ENCODE results near the gene GRB2.
"Not testable (repeated sequence)": the region's sequence is repeated elsewhere in the genome, so short reads cannot be mapped to it uniquely, and the experiment has no call there.

The GRB2 gene

DNA sequence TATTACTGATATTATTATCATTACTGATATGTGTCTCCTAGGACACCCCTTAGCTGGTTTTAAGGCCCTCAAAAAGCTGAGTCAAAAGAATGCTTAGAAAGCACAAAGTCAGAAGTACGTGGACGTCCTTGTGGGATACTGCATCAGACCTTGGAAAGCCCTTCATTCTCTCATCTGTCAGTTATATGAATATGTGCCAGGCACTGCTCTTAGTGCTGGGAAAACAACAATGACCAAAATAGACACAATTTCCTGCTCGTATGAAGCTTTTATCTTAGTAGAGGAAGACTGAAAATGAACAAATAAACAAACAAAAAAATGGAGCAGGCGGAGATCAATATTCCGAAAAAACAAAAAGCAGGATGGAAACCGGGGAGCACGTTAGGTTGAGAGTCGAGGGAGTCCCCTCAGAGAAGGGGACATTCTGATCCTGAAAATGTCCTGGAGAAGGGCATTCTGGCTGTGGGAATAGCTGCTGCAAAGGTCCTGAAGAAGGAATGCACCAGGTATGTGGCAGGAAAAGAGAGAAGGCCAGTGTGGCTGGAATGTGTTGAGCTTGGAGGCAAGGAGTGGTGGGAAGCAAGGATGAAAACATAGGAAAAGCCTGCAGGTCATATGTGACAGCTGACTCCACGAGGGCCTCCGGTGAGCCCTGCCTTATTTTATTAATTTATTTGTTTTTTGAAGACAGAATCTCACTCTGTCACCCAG is 35.4 kb upstream of the GRB2 start:
- H4K8ac ChIP-seq (ENCODE audit: low read depth, low read length) = no peak overlapping the region
- H3K14ac ChIP-seq (ENCODE audit: low read length) = no peak overlapping the region

DNA sequence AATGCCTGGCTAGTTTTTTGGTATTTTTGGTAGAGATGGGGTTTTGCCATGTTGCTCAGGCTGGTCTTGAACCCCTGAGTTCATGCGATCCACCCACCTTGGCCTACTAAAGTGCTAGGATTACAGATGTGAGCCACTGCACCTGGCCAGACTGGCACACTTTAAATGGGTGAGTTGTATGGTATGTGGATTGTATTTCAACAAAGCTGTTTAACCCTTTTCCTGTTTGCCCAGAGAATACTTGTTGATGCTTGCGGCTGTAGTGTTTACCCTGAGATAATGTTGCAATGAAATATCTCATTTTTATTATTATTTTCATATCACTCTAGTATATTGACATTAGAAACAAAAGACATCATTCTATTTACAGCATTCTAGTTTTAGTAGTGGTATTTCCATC is 33.8 kb upstream of the GRB2 start:
- Histone ChIP-seq H3K14ac (ENCODE audit: low read length) (no peak overlapping the region), H4K8ac (ENCODE audit: low read depth, low read length) (no peak overlapping the region), H3K4me1 (ENCODE audit: control insufficient read depth in 2 of 2, insufficient read depth in 1 of 2, low read depth in 1 of 2, low read length in 2 of 2) (peaks cover 0 to 9% of the 10 kb centered on the region in 2 donors), H3K9ac (ENCODE audit: low read depth, low read length, poor library complexity) (no peak overlapping the region), H3K4ac (ENCODE audit: low read length) (no peak overlapping the region), H3K79me1 (ENCODE audit: low read depth, low read length) (no peaks in the 10 kb centered on the region), H3K27ac (replicated peaks; ENCODE audit: low read length) (no peak overlapping the region), H2AK5ac (ENCODE audit: low read depth, low read length) (no peak overlapping the region), H3K4me3 (ENCODE audit: low read length in 2 of 2) (no peak overlapping the region), H3K23ac (ENCODE audit: low read depth, low read length, poor library complexity) (no peak overlapping the region), H4K91ac (ENCODE audit: low read depth, low read length, poor library complexity) (no peak overlapping the region), H2BK120ac (ENCODE audit: low read depth, low read length) (no peak overlapping the region), H3K4me2 (ENCODE audit: insufficient read depth, low read length, poor library complexity, severe bottlenecking) (no peak overlapping the region), H2BK15ac (ENCODE audit: low read length) (no peak overlapping the region), H2BK5ac (ENCODE audit: low read length) (no peak overlapping the region), H2BK12ac (ENCODE audit: low read length) (no peak overlapping the region), H3K36me3 (replicated peaks in 1 of 2; ENCODE audit: control insufficient read depth in 2 of 2, insufficient read depth in 2 of 2, low read length in 2 of 2) (no peaks in the 10 kb centered on the region), H3K18ac (ENCODE audit: low read length) (no peak overlapping the region), H3K9me3 (replicated peaks in 1 of 2; ENCODE audit: control insufficient read depth in 2 of 2, insufficient read depth in 1 of 2, low read depth in 1 of 2, low read length in 2 of 2) (no peaks in the 10 kb centered on the region), H2AFZ (ENCODE audit: low read length) (no peak overlapping the region), H3K27me3 (ENCODE audit: control insufficient read depth in 3 of 3, insufficient read depth in 3 of 3, low read depth in 1 of 3, low read length in 3 of 3) (no peaks in the 10 kb centered on the region)
- DNase-seq (ENCODE audit: low spot score) = no peak
- WGBS, 2 donors (ENCODE audit: extremely low coverage in 2 of 2, insufficient read length in 2 of 2, insufficient replicate concordance in 1 of 2) = no CpG with 5 or more reads among the region's 2 CpGs

More for the DNA sequence above, 35.4 kb upstream of the GRB2 start:
- Histone ChIP-seq H3K18ac (ENCODE audit: low read length) (no peak overlapping the region), H2BK5ac (ENCODE audit: low read length) (no peak overlapping the region), H4K91ac (ENCODE audit: low read depth, low read length, poor library complexity) (no peak overlapping the region), H3K9ac (ENCODE audit: low read depth, low read length, poor library complexity) (no peak overlapping the region), H3K36me3 (replicated peaks in 1 of 2; ENCODE audit: control insufficient read depth in 2 of 2, insufficient read depth in 2 of 2, low read length in 2 of 2) (no peaks in the 10 kb centered on the region), H3K4me2 (ENCODE audit: insufficient read depth, low read length, poor library complexity, severe bottlenecking) (no peak overlapping the region), H3K23ac (ENCODE audit: low read depth, low read length, poor library complexity) (no peak overlapping the region), H2AK5ac (ENCODE audit: low read depth, low read length) (no peak overlapping the region), H3K9me3 (replicated peaks in 1 of 2; ENCODE audit: control insufficient read depth in 2 of 2, insufficient read depth in 1 of 2, low read depth in 1 of 2, low read length in 2 of 2) (no peaks in the 10 kb centered on the region), H3K4me3 (ENCODE audit: low read length in 2 of 2) (no peak overlapping the region), H2AFZ (ENCODE audit: low read length) (no peak overlapping the region), H3K4ac (ENCODE audit: low read length) (no peak overlapping the region), H2BK12ac (ENCODE audit: low read length) (no peak overlapping the region), H2BK15ac (ENCODE audit: low read length) (no peak overlapping the region), H2BK120ac (ENCODE audit: low read depth, low read length) (no peak overlapping the region), H3K79me1 (ENCODE audit: low read depth, low read length) (no peaks in the 10 kb centered on the region), H3K4me1 (ENCODE audit: control insufficient read depth in 2 of 2, insufficient read depth in 1 of 2, low read depth in 1 of 2, low read length in 2 of 2) (peaks cover 0 to 9% of the 10 kb centered on the region in 2 donors), H3K27ac (replicated peaks; ENCODE audit: low read length) (no peak overlapping the region), H3K27me3 (ENCODE audit: control insufficient read depth in 3 of 3, insufficient read depth in 3 of 3, low read depth in 1 of 3, low read length in 3 of 3) (no peaks in the 10 kb centered on the region)
- no CpG with 5 or more reads among the region's 10 CpGs for WGBS, 2 donors (ENCODE audit: extremely low coverage in 2 of 2, insufficient read length in 2 of 2, insufficient replicate concordance in 1 of 2)
- DNase-seq (ENCODE audit: low spot score) = no peak

DNA sequence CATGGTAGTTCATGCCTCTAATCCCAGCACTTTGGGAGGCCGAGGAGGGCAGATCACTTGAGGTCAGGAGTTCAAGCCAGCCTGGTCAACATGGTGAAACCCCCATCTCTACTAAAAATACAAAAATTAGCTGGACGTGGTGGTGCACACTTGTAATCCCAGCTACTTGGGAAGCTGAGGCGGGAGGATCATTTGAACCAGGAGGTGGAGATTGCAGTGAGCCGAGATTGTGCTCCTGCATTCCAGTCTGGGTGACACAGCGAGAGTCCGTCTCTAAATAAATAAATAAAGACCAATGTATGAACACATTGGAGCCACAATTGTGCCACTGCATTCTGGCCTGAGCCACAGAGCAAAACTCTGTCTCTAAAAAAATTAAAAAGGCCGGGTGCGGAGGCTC is 31.9 kb upstream of the GRB2 start:
- not testable (repeated sequence) for H3K27ac ChIP-seq (replicated peaks; ENCODE audit: low read length); H3K4ac ChIP-seq (ENCODE audit: low read length); H3K79me1 ChIP-seq (ENCODE audit: low read depth, low read length); H3K9ac ChIP-seq (ENCODE audit: low read depth, low read length, poor library complexity); H2BK15ac ChIP-seq (ENCODE audit: low read length); H3K36me3 ChIP-seq (replicated peaks in 1 of 2; ENCODE audit: control insufficient read depth in 2 of 2, insufficient read depth in 2 of 2, low read length in 2 of 2); H3K14ac ChIP-seq (ENCODE audit: low read length); H3K18ac ChIP-seq (ENCODE audit: low read length); H2AFZ ChIP-seq (ENCODE audit: low read length); H2AK5ac ChIP-seq (ENCODE audit: low read depth, low read length); H4K91ac ChIP-seq (ENCODE audit: low read depth, low read length, poor library complexity); H2BK12ac ChIP-seq (ENCODE audit: low read length); H3K9me3 ChIP-seq (replicated peaks in 1 of 2; ENCODE audit: control insufficient read depth in 2 of 2, insufficient read depth in 1 of 2, low read depth in 1 of 2, low read length in 2 of 2); H3K27me3 ChIP-seq (ENCODE audit: control insufficient read depth in 3 of 3, insufficient read depth in 3 of 3, low read depth in 1 of 3, low read length in 3 of 3); H2BK120ac ChIP-seq (ENCODE audit: low read depth, low read length); H3K23ac ChIP-seq (ENCODE audit: low read depth, low read length, poor library complexity); H2BK5ac ChIP-seq (ENCODE audit: low read length); H3K4me1 ChIP-seq (ENCODE audit: control insufficient read depth in 2 of 2, insufficient read depth in 1 of 2, low read depth in 1 of 2, low read length in 2 of 2); H3K4me3 ChIP-seq (ENCODE audit: low read length in 2 of 2); H4K8ac ChIP-seq (ENCODE audit: low read depth, low read length); H3K4me2 ChIP-seq (ENCODE audit: insufficient read depth, low read length, poor library complexity, severe bottlenecking); DNase-seq (ENCODE audit: low spot score)
- no CpG with 5 or more reads among the region's 8 CpGs for WGBS, 2 donors (ENCODE audit: extremely low coverage in 2 of 2, insufficient read length in 2 of 2, insufficient replicate concordance in 1 of 2)

DNA sequence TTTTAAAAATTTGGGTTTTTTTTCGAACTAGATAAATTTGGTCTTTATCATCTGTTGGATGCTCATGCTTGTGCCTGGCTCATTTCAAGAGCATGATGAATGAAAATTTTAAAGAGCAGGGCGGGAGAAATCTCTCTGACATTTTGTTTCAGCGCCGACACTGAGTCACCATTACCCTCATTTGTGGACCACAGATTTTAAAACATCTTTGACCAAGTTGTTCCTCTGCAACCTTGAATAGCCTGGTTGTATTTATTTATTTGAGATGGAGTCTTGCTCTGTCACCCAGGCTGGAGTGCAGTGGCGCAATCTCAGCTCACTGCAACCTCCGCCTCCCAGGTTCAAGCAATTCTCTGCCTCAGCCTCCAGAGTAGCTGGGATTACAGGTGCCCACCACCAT is 29.0 kb upstream of the GRB2 start:
- not testable (repeated sequence) for H2AK5ac ChIP-seq (ENCODE audit: low read depth, low read length); H2BK12ac ChIP-seq (ENCODE audit: low read length); H2BK120ac ChIP-seq (ENCODE audit: low read depth, low read length); H3K27me3 ChIP-seq (ENCODE audit: control insufficient read depth in 3 of 3, insufficient read depth in 3 of 3, low read depth in 1 of 3, low read length in 3 of 3); H3K18ac ChIP-seq (ENCODE audit: low read length); H3K79me1 ChIP-seq (ENCODE audit: low read depth, low read length); H2AFZ ChIP-seq (ENCODE audit: low read length); H3K36me3 ChIP-seq (replicated peaks in 1 of 2; ENCODE audit: control insufficient read depth in 2 of 2, insufficient read depth in 2 of 2, low read length in 2 of 2); H3K27ac ChIP-seq (replicated peaks; ENCODE audit: low read length); H4K8ac ChIP-seq (ENCODE audit: low read depth, low read length); H3K9ac ChIP-seq (ENCODE audit: low read depth, low read length, poor library complexity); H3K14ac ChIP-seq (ENCODE audit: low read length); H3K9me3 ChIP-seq (replicated peaks in 1 of 2; ENCODE audit: control insufficient read depth in 2 of 2, insufficient read depth in 1 of 2, low read depth in 1 of 2, low read length in 2 of 2); DNase-seq (ENCODE audit: low spot score); H2BK5ac ChIP-seq (ENCODE audit: low read length); H2BK15ac ChIP-seq (ENCODE audit: low read length); H4K91ac ChIP-seq (ENCODE audit: low read depth, low read length, poor library complexity); H3K4ac ChIP-seq (ENCODE audit: low read length); H3K23ac ChIP-seq (ENCODE audit: low read depth, low read length, poor library complexity); H3K4me3 ChIP-seq (ENCODE audit: low read length in 2 of 2); H3K4me2 ChIP-seq (ENCODE audit: insufficient read depth, low read length, poor library complexity, severe bottlenecking)
- WGBS, 2 donors (ENCODE audit: extremely low coverage in 2 of 2, insufficient read length in 2 of 2, insufficient replicate concordance in 1 of 2) = 100% methylated on average over 1 of the region's 6 CpGs; no CpG with 5 or more reads in 1 of the 2 donors
- peaks cover 5 to 10% of the 10 kb centered on the region in 2 donors for H3K4me1 ChIP-seq (ENCODE audit: control insufficient read depth in 2 of 2, insufficient read depth in 1 of 2, low read depth in 1 of 2, low read length in 2 of 2)

Data from neuronal stem cell (in vitro differentiated cells).